Measurements from ENCODE around the gene BCL2L1. TPM values are rescaled to one million over a fixed set of nuclear protein-coding genes. Genes with fewer than 3 reads are reported as not detected.
"Not testable (repeated sequence)": the region's sequence is repeated elsewhere in the genome, so short reads cannot be mapped to it uniquely, and the experiment has no call there.

The BCL2L1 gene
- total and polyA plus RNA-seq, 2 donors (not counting 3 experiments of a cell fraction or from before 2014, with no cell fraction given): 78.0 to 101 TPM

DNA sequence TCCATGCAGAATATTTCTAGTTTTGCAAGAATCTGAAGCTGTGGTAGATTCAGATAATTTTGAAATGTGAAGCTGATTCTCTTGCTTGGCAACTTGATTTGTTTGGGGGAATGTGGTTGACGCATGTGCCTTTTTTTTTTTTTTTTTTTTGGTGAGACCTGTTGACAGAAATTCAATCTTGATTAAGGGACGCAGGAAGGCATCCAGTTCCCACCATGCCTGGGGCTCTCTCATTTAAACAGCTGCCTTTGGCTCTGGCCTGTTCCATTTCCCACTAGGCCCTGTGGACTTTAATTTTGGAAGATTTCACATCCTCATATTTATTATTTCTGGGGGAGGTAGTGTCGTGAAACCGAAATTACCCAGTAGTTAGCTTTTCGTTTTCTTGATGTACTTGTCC lies 25.0 kb upstream of the BCL2L1 start:
- peaks cover 4% of the 10 kb centered on the region for H3K4me1 ChIP-seq (ENCODE audit: control insufficient read depth, extremely low read depth, insufficient read depth, low read length)
- POLR2A ChIA-PET: no interaction called here
- no peaks in the 10 kb centered on the region for H3K9me1 ChIP-seq (replicated peaks; ENCODE audit: control insufficient read depth, extremely low read depth, insufficient read depth, low read length)
- H3K36me3 ChIP-seq (ENCODE audit: control insufficient read depth in 2 of 2, extremely low read depth in 1 of 2, insufficient read depth in 2 of 2, low read length in 2 of 2): peaks cover 0 to 2% of the 10 kb centered on the region in 2 experiments
- no peaks in the 10 kb centered on the region for H4K20me1 ChIP-seq (replicated peaks; ENCODE audit: control insufficient read depth, extremely low read depth, insufficient read depth, low read length)
- H3K4me3 ChIP-seq (replicated peaks in 1 of 3; ENCODE audit: insufficient read depth in 1 of 3, low read depth in 1 of 3, low read length in 3 of 3): no peak overlapping the region
- TF ChIP-seq POLR2A (IDR thresholded peaks at IDR 0.05; ENCODE audit: low read depth, low read length): no peak
- TF ChIP-seq MYC (IDR thresholded peaks at IDR 0.05; ENCODE audit: low read depth, low read length): no peak
- H3K27ac ChIP-seq (ENCODE audit: insufficient read depth, low read depth, low read length): no peak overlapping the region
- FAIRE-seq: no peak
- CTCF ChIA-PET: interaction anchor here (0.7 to 1.4 kb wide), 4 partner anchors 9 to 24 kb away, joined by 3 to 5 read pairs (median 4); partner anchors contain the start of gene TPX2
- no TSS peak for BruUV-seq (replicated peaks)
- no peak overlapping the region for H2AFZ ChIP-seq (ENCODE audit: low read depth, low read length)
- H3K4me2 ChIP-seq (ENCODE audit: insufficient read depth, low read length): no peak overlapping the region
- H3K27me3 ChIP-seq (ENCODE audit: control insufficient read depth in 2 of 2, insufficient read depth in 2 of 2, low read length in 2 of 2): no peaks in the 10 kb centered on the region
- dilution Hi-C loops (cut with MboI; ENCODE audit: extremely low pct_ligation_motif_present, low sequenced_read_pairs) (no loop called here), intact Hi-C loops (cut with micrococcal nuclease) (loop anchor here (5.0 kb wide), 1 partner anchor 960 kb away; no protein-coding TSS in a partner anchor)
- no peak overlapping the region for H3K9ac ChIP-seq (replicated peaks; ENCODE audit: extremely low read depth, insufficient read depth, low read length)
- H3K79me2 ChIP-seq (ENCODE audit: control insufficient read depth, insufficient read depth, low read length): peaks cover 96% of the 10 kb centered on the region
- H3K9me3 ChIP-seq (replicated peaks; ENCODE audit: control insufficient read depth, insufficient read depth, low read length): no peaks in the 10 kb centered on the region
- DNase-seq (ENCODE audit: low read depth, low spot score): no peak

DNA sequence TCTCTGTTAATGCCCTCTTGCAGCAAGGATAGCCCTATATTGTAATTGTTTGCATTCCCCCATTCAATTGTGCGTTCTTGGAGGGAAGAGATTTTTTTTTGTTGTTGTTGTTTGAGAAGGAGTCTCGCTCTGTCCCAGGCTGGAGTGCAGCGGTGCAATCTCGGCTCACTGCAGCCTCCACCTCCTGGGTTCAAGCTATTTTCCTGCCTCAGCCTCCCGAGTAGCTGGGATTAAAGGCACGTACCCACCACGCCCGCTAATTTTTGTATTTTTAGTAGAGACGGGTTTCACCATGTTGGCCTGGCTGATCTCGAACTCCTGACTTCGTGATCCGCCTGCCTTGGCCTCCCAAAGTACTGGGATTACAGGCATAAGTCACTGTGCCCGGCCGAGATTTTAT lies 24.4 kb upstream of the BCL2L1 start:
- H3K36me3 ChIP-seq (ENCODE audit: control insufficient read depth in 2 of 2, extremely low read depth in 1 of 2, insufficient read depth in 2 of 2, low read length in 2 of 2); FAIRE-seq; POLR2A ChIA-PET; H3K4me3 ChIP-seq (replicated peaks in 1 of 3; ENCODE audit: insufficient read depth in 1 of 3, low read depth in 1 of 3, low read length in 3 of 3); DNase-seq (ENCODE audit: low read depth, low spot score); H3K27me3 ChIP-seq (ENCODE audit: control insufficient read depth in 2 of 2, insufficient read depth in 2 of 2, low read length in 2 of 2); H3K4me1 ChIP-seq (ENCODE audit: control insufficient read depth, extremely low read depth, insufficient read depth, low read length); H3K4me2 ChIP-seq (ENCODE audit: insufficient read depth, low read length); H3K27ac ChIP-seq (ENCODE audit: insufficient read depth, low read depth, low read length); H3K9me3 ChIP-seq (replicated peaks; ENCODE audit: control insufficient read depth, insufficient read depth, low read length); dilution Hi-C loops (cut with MboI; ENCODE audit: extremely low pct_ligation_motif_present, low sequenced_read_pairs); H3K9me1 ChIP-seq (replicated peaks; ENCODE audit: control insufficient read depth, extremely low read depth, insufficient read depth, low read length); H2AFZ ChIP-seq (ENCODE audit: low read depth, low read length); H4K20me1 ChIP-seq (replicated peaks; ENCODE audit: control insufficient read depth, extremely low read depth, insufficient read depth, low read length); BruUV-seq (replicated peaks); H3K9ac ChIP-seq (replicated peaks; ENCODE audit: extremely low read depth, insufficient read depth, low read length): not testable (repeated sequence)
- CTCF ChIA-PET: interaction anchor here (0.7 kb wide), 1 partner anchor 22 kb away, joined by 5 read pairs; no protein-coding TSS in a partner anchor
- peaks cover 95% of the 10 kb centered on the region for H3K79me2 ChIP-seq (ENCODE audit: control insufficient read depth, insufficient read depth, low read length)
- intact Hi-C loops (cut with micrococcal nuclease): loop anchor here (5.0 kb wide), 1 partner anchor 960 kb away; no protein-coding TSS in a partner anchor

Measured in endothelial cell of umbilical vein (primary cell).